Nephron (organoid): ENCODE measurements around the gene CNIH4.
"Not testable (repeated sequence)": the region's sequence is repeated elsewhere in the genome, so short reads cannot be mapped to it uniquely, and the experiment has no call there.

Experiments used
- H3K27ac Mint-ChIP-seq, 3 experiments: 2 replicates each; pipeline ENCODE4 v1.8.0; 2020; ENCODE audit warnings: mixed read lengths in 3 of 3, mild to moderate bottlenecking in 2 of 3, moderate library complexity in 1 of 3
- H3K27me3 Mint-ChIP-seq: 2 replicates; pipeline ENCODE4 v1.8.0; 2021; ENCODE audit warnings: low read depth, mild to moderate bottlenecking, moderate library complexity, mixed read lengths
- H3K36me3 Mint-ChIP-seq: 2 replicates; pipeline ENCODE4 v1.8.0; 2020; ENCODE audit warnings: low read depth, mixed read lengths
- H3K4me1 Mint-ChIP-seq: 2 replicates; pipeline ENCODE4 v1.8.0; 2020; ENCODE audit warnings: mixed read lengths
- H3K4me3 Mint-ChIP-seq, 3 experiments: 2 replicates each; pipeline ENCODE4 v1.8.0; 2020; ENCODE audit warnings: mild to moderate bottlenecking in 3 of 3, mixed read lengths in 3 of 3, moderate library complexity in 2 of 3
- H3K9me3 Mint-ChIP-seq: 2 replicates; pipeline ENCODE4 v1.8.0; 2020; ENCODE audit warnings: mixed read lengths
- CTCF ChIP-seq, 3 experiments: fragments of 200-600 bp; sonication (generic); IDR thresholded peaks; one replicate each; pipeline ENCODE4 v1.5.0; 2021; ENCODE audit warnings: antibody characterized with exemption in 3 of 3; ENCODE audit not compliant: unreplicated experiment in 3 of 3

The CNIH4 gene

GRCh38 chr1:224331824-224332223 is 24.9 kb upstream of the CNIH4 start:
- no peak for TF ChIP-seq CTCF (IDR thresholded peaks at IDR 0.05; ENCODE audit: unreplicated experiment in 3 of 3)
- peaks cover 30% of the 10 kb centered on the region for H3K4me1 Mint-ChIP-seq
- H3K27ac Mint-ChIP-seq: peak overlapping the region in 1 of 3 experiments; percentile 100
- H3K27me3 Mint-ChIP-seq: no peaks in the 10 kb centered on the region
- peak overlapping the region in 1 of 3 experiments; percentile 26 for H3K4me3 Mint-ChIP-seq
- H3K9me3 Mint-ChIP-seq: no peaks in the 10 kb centered on the region
- H3K36me3 Mint-ChIP-seq: no peaks in the 10 kb centered on the region

DNA sequence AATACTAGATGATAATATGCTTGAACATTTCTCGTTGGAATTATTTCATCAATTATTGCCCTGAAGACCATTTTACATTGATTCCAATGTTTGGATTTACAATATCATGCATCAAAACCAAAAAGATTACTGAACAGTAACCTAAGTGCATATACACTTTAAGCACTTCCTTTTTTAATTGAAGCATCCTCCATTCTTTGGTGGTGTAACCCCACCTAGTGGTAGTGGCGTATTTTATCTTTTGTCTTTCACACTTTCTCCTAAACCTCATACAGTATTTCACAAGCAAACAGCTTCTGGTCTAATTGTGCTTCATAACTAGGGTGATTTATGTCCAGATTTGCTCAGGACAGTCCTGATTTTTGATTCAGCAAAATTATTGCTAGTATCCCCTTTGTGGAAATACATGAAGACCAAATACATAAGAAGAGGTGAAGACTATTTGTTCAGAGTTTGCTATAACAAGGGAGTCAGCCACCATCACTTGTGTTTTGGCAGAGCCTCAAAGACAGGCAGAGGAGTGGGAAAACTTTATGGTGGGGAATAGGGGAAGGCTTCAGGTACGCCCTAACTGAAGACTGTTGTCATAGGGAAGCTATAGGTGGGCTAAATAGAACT is 23.3 kb upstream of the CNIH4 start:
- TF ChIP-seq CTCF (IDR thresholded peaks at IDR 0.05; ENCODE audit: unreplicated experiment in 3 of 3): peak; percentile 57 to 64 (median 62)
- Mint-ChIP-seq H3K9me3 (no peaks in the 10 kb centered on the region), H3K27me3 (peaks cover 3% of the 10 kb centered on the region), H3K4me3 (peak overlapping the region; percentile 26 to 81 (median 66)), H3K27ac (peak overlapping the region; percentile 51 to 92 (median 66)), H3K36me3 (no peaks in the 10 kb centered on the region), H3K4me1 (peaks cover 21% of the 10 kb centered on the region)

- no peaks in the 10 kb centered on the region for H3K36me3 Mint-ChIP-seq
- TF ChIP-seq CTCF (IDR thresholded peaks at IDR 0.05; ENCODE audit: unreplicated experiment in 3 of 3): no peak
- no peak overlapping the region for H3K4me3 Mint-ChIP-seq
Observed at GRCh38 chr1:224333939-224334786, 22.5 kb upstream of the CNIH4 start.

GRCh38 chr1:224338150-224338838 is 18.4 kb upstream of the CNIH4 start:
- no peak for TF ChIP-seq CTCF (IDR thresholded peaks at IDR 0.05; ENCODE audit: unreplicated experiment in 3 of 3)
- Mint-ChIP-seq H3K36me3 (peaks cover 4% of the 10 kb centered on the region), H3K4me1 (no peaks in the 10 kb centered on the region), H3K9me3 (peaks cover 13% of the 10 kb centered on the region), H3K27ac (peak overlapping the region in 2 of 3 experiments; percentile 81 to 98), H3K27me3 (peaks cover 20% of the 10 kb centered on the region), H3K4me3 (no peak overlapping the region)

More at GRCh38 chr1:224333939-224334786, 22.5 kb upstream of the CNIH4 start:
- Mint-ChIP-seq H3K27ac (no peak overlapping the region), H3K9me3 (no peaks in the 10 kb centered on the region), H3K27me3 (peaks cover 9% of the 10 kb centered on the region), H3K4me1 (peaks cover 15% of the 10 kb centered on the region)

DNA sequence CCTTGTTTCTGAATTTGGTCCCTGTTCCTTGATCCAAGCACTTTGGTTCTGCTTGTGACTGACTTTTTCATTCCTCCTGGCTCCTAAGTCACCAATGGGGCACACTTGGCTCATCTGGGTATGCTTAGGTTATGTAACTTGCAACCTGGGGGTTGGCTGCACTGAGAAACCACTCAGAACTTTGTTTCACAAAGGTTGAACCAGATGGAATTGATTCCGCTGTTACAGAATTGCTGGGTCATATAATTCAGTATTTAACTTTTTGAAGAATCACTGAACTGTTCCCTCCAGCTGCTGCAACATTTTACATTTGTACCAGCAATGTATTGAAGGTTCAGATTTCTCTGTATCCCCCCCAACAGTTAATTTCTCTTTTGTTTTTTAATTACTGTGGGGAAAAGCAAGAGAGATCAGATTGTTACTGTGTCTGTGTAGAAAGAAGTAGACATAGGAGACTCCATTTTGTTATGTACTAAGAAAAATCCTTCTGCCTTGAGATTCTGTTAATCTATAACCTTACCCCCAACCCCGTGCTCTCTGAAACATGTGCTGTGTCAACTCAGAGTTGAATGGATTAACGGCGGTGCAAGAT is 17.1 kb upstream of the CNIH4 start:
- Mint-ChIP-seq H3K9me3 (peaks cover 17% of the 10 kb centered on the region), H3K4me3 (no peak overlapping the region), H3K27ac (peak overlapping the region; percentile 77 to 98 (median 81)), H3K36me3 (peaks cover 4% of the 10 kb centered on the region), H3K27me3 (peaks cover 20% of the 10 kb centered on the region), H3K4me1 (no peaks in the 10 kb centered on the region)
- no peak for TF ChIP-seq CTCF (IDR thresholded peaks at IDR 0.05; ENCODE audit: unreplicated experiment in 3 of 3)

GRCh38 chr1:224340453-224341384 is 16.0 kb upstream of the CNIH4 start:
- not testable (repeated sequence) for H3K4me1 Mint-ChIP-seq, H3K36me3 Mint-ChIP-seq
- peaks cover 20% of the 10 kb centered on the region for H3K27me3 Mint-ChIP-seq
- peaks cover 21% of the 10 kb centered on the region for H3K9me3 Mint-ChIP-seq
- H3K4me3 Mint-ChIP-seq: peak overlapping the region in 2 of 3 experiments; percentile 23 to 50
- H3K27ac Mint-ChIP-seq: peak overlapping the region in 1 of 3 experiments; percentile 68
